ENCODE results near the gene CH25H. TPM values are rescaled to one million over a fixed set of nuclear protein-coding genes. Genes with fewer than 3 reads are reported as not detected.

Gene CH25H
- total and polyA plus RNA-seq, 10 of the 15 experiments (the other 5 are each of a cell fraction or from before 2014, with no cell fraction given), result not detected

DNA sequence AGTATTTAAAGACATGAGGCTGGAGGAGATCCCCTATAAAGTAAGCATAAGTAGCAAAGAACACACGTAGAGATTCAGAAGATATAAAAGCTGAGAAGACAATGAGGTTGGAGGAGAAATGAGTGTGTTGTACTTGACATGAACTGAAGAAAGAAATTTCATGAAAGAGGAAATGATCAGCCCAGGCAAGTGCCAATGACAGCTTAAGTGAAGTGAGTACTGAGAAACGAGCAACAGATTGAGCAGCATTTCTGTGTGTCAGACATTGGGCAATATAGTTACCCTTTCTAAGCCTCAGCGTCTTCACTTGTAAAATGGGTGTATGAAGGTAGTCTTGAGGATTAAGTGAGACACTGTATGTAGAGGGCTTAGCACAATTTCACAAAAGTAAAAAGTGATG, 49.2 kb upstream of the CH25H start:
- no peaks in the 10 kb centered on the region for H4K20me1 ChIP-seq (ENCODE audit: control insufficient read depth, insufficient read depth)
- no peak overlapping the region for H3K27ac ChIP-seq (ENCODE audit: control insufficient read depth, insufficient read depth)
- H2AFZ ChIP-seq (ENCODE audit: control insufficient read depth, low read depth, low read length), result no peak overlapping the region
- FAIRE-seq (no peak), DNase-seq (ENCODE audit: low read depth, low spot score) (no peak), ATAC-seq (no peak)
- 59% methylated on average over 3 of the region's 3 CpGs for WGBS (ENCODE audit: insufficient coverage, insufficient replicate concordance, low lambda C conversion rate, missing lambda C conversion rate)
- H3K27me3 ChIP-seq (replicated peaks in 1 of 2; ENCODE audit: control insufficient read depth in 2 of 2, insufficient read depth in 2 of 2, low read length in 1 of 2), result no peaks in the 10 kb centered on the region
- TF ChIP-seq MTA3 (IDR thresholded peaks at IDR 0.05; ENCODE audit: borderline replicate concordance, low read length), result no peak
- TF ChIP-seq SPI1 (IDR thresholded peaks at IDR 0.05; ENCODE audit: borderline replicate concordance, insufficient read depth, low read depth, low read length), result peak; percentile 25; the same call in 1 of the 2 replicates
- CTCF ChIA-PET, result interaction anchor here (0.7 to 1.9 kb wide), 5 partner anchors 39 to 158 kb away, joined by 3 to 13 read pairs (median 4); partner anchors contain the start of genes IFIT1, IFIT2 and IFIT5
- SMC1A ChIA-PET (ENCODE audit: uncharacterized antibody, unreplicated experiment), result interaction anchor here (0.9 to 1.9 kb wide), 5 partner anchors 10 to 306 kb away, joined by 3 to 11 read pairs (median 5); partner anchors contain the start of gene IFIT2
- H3K4me2 ChIP-seq (ENCODE audit: control insufficient read depth, insufficient read depth), result no peak overlapping the region
- peaks cover 18% of the 10 kb centered on the region for H3K9me3 ChIP-seq (replicated peaks; ENCODE audit: control insufficient read depth, insufficient read depth, low read length)
- BruUV-seq (replicated peaks), result no TSS peak
- intact Hi-C loops (cut with micrococcal nuclease; ENCODE audit: unreplicated experiment), result no loop called here
- RAD21 ChIA-PET (ENCODE audit: unreplicated experiment), result interaction anchor here (1.1 to 1.2 kb wide), 3 partner anchors 113 to 136 kb away, joined by 3 to 4 read pairs (median 4); partner anchors contain the start of gene IFIT1
- H3K4me3 ChIP-seq, result no peak overlapping the region
- H3K9ac ChIP-seq (ENCODE audit: control insufficient read depth, insufficient read depth, low read length), result no peak overlapping the region
- POLR2A ChIA-PET, result interaction anchor here (0.6 kb wide), 1 partner anchor 117 kb away, joined by 10 read pairs; no protein-coding TSS in a partner anchor
- H3K79me2 ChIP-seq (ENCODE audit: control insufficient read depth, insufficient read depth, low read length), result peaks cover 3% of the 10 kb centered on the region
- no peaks in the 10 kb centered on the region for H3K36me3 ChIP-seq (ENCODE audit: control insufficient read depth in 2 of 2, insufficient read depth in 2 of 2, low read length in 1 of 2)
- in situ Hi-C loops (cut with MboI), result no loop called here
- peaks cover 3% of the 10 kb centered on the region; the same call in 1 of the 2 replicates for H3K4me1 ChIP-seq (ENCODE audit: control insufficient read depth, insufficient read depth, low read length)

- Histone ChIP-seq H3K4me3 (no peak overlapping the region), H3K79me2 (ENCODE audit: control insufficient read depth, insufficient read depth, low read length) (peaks cover 8% of the 10 kb centered on the region), H3K27ac (ENCODE audit: control insufficient read depth, insufficient read depth) (no peak overlapping the region), H3K4me1 (ENCODE audit: control insufficient read depth, insufficient read depth, low read length) (peaks cover 2% of the 10 kb centered on the region; the same call in 1 of the 2 replicates), H3K27me3 (replicated peaks in 1 of 2; ENCODE audit: control insufficient read depth in 2 of 2, insufficient read depth in 2 of 2, low read length in 1 of 2) (no peaks in the 10 kb centered on the region), H2AFZ (ENCODE audit: control insufficient read depth, low read depth, low read length) (no peak overlapping the region), H3K9ac (ENCODE audit: control insufficient read depth, insufficient read depth, low read length) (no peak overlapping the region), H3K9me3 (replicated peaks; ENCODE audit: control insufficient read depth, insufficient read depth, low read length) (peaks cover 18% of the 10 kb centered on the region), H3K4me2 (ENCODE audit: control insufficient read depth, insufficient read depth) (no peak overlapping the region), H3K36me3 (ENCODE audit: control insufficient read depth in 2 of 2, insufficient read depth in 2 of 2, low read length in 1 of 2) (no peaks in the 10 kb centered on the region), H4K20me1 (ENCODE audit: control insufficient read depth, insufficient read depth) (no peaks in the 10 kb centered on the region)
- ATAC-seq (no peak), FAIRE-seq (no peak), DNase-seq (ENCODE audit: low read depth, low spot score) (no peak)
- POLR2A ChIA-PET, result interaction anchor here (0.6 kb wide), 1 partner anchor 117 kb away, joined by 10 read pairs; no protein-coding TSS in a partner anchor
- RAD21 ChIA-PET (ENCODE audit: unreplicated experiment), result interaction anchor here (1.1 to 1.2 kb wide), 3 partner anchors 114 to 137 kb away, joined by 3 to 4 read pairs (median 4); partner anchors contain the start of gene IFIT1
- SMC1A ChIA-PET (ENCODE audit: uncharacterized antibody, unreplicated experiment), result interaction anchor here (0.9 to 1.9 kb wide), 5 partner anchors 9 to 307 kb away, joined by 3 to 11 read pairs (median 5); partner anchors contain the start of gene IFIT2
- intact Hi-C loops (cut with micrococcal nuclease; ENCODE audit: unreplicated experiment) (no loop called here), in situ Hi-C loops (cut with MboI) (no loop called here)
- CTCF ChIA-PET, result interaction anchor here (0.7 to 1.9 kb wide), 5 partner anchors 38 to 158 kb away, joined by 3 to 13 read pairs (median 4); partner anchors contain the start of genes IFIT1, IFIT2 and IFIT5
- no TSS peak for BruUV-seq (replicated peaks)
- TF ChIP-seq ZNF24 (IDR thresholded peaks at IDR 0.05) (no peak), KDM1A (IDR thresholded peaks at IDR 0.05; ENCODE audit: borderline replicate concordance) (no peak), RELA (IDR thresholded peaks at IDR 0.05; ENCODE audit: borderline replicate concordance, partially characterized antibody) (no peak), BCL3 (IDR thresholded peaks at IDR 0.05; ENCODE audit: borderline replicate concordance, insufficient read depth, low read depth, low read length, poor library complexity, severe bottlenecking) (no peak), ZBTB40 (IDR thresholded peaks at IDR 0.05; ENCODE audit: borderline replicate concordance) (no peak)
- TF ChIP-seq, protein P1, sequence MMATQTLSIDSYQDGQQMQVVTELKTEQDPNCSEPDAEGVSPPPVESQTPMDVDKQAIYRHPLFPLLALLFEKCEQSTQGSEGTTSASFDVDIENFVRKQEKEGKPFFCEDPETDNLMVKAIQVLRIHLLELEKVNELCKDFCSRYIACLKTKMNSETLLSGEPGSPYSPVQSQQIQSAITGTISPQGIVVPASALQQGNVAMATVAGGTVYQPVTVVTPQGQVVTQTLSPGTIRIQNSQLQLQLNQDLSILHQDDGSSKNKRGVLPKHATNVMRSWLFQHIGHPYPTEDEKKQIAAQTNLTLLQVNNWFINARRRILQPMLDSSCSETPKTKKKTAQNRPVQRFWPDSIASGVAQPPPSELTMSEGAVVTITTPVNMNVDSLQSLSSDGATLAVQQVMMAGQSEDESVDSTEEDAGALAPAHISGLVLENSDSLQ (IDR thresholded peaks at IDR 0.05), result no peak
These were observed 48.7 kb upstream of the CH25H start for GRCh38 chr10:89255793-89256192.
